Astrocyte of the cerebellum (primary cell): ENCODE measurements around the gene CMTM7.
A peak's percentile ranks its signal among the peaks of the same experiment; 100 is the strongest.
"Not testable (repeated sequence)": the region's sequence is repeated elsewhere in the genome, so short reads cannot be mapped to it uniquely, and the experiment has no call there.

Source experiments
- DNase-seq: peaks from one replicate; pipeline ENCODE4 v3.0.0-alpha.2; 2011; ENCODE audit warnings: low read depth
- H3K4me3 ChIP-seq: 2 replicates; pipeline ENCODE4 v1.5.1; 2011; ENCODE audit warnings: mild to moderate bottlenecking, low read depth, low read length, moderate library complexity
- in situ Hi-C: cut with HindIII; loops from 2 replicates; pipeline ENCODE4 v1.10.0; 2017; ENCODE audit warnings: low sequenced_read_pairs
- TF ChIP-seq, protein P1 (sequence below): IDR thresholded peaks from 2 replicates; pipeline ENCODE4 v1.5.1; 2012; ENCODE audit warnings: low read length, low read depth, moderate library complexity, mild to moderate bottlenecking; ENCODE audit errors: missing control alignments

The CMTM7 gene

GRCh38 chr3:32467333-32468070 lies 75.8 kb downstream of the CMTM7 start:
- in situ Hi-C loops = no loop called here
- DNase-seq = peak; percentile 43
- H3K4me3 ChIP-seq = peak overlapping the region; percentile 28
- TF ChIP-seq, protein P1, sequence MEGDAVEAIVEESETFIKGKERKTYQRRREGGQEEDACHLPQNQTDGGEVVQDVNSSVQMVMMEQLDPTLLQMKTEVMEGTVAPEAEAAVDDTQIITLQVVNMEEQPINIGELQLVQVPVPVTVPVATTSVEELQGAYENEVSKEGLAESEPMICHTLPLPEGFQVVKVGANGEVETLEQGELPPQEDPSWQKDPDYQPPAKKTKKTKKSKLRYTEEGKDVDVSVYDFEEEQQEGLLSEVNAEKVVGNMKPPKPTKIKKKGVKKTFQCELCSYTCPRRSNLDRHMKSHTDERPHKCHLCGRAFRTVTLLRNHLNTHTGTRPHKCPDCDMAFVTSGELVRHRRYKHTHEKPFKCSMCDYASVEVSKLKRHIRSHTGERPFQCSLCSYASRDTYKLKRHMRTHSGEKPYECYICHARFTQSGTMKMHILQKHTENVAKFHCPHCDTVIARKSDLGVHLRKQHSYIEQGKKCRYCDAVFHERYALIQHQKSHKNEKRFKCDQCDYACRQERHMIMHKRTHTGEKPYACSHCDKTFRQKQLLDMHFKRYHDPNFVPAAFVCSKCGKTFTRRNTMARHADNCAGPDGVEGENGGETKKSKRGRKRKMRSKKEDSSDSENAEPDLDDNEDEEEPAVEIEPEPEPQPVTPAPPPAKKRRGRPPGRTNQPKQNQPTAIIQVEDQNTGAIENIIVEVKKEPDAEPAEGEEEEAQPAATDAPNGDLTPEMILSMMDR = peak; percentile 98

- H3K4me3 ChIP-seq = no peak overlapping the region
- in situ Hi-C loops = no loop called here
- DNase-seq = no peak
- TF ChIP-seq, protein P1 = no peak
These were observed 77.7 kb downstream of the CMTM7 start for GRCh38 chr3:32469151-32469874.

DNA sequence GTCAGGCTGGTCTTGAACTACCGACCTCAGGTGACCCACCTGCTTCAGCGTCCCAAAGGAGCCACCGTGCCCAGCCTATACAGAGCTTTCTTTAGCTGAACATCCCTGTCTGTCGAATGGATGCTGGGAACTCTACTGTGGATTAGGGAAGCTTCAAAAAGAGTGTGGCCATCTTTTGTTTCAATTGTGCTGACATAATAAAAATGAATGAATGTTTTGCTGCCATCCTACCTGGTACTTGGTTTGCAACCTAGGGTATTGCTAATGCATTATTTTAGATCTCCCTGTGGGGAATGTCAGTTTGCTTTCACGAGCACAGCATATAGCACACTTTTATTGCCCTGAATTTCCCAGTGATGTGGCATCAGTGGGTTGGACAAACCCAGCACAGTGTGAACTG lies 78.7 kb downstream of the CMTM7 start:
- TF ChIP-seq, protein P1 = no peak
- no peak for DNase-seq
- in situ Hi-C loops = no loop called here
- no peak overlapping the region for H3K4me3 ChIP-seq

- no peak for DNase-seq
- no peak overlapping the region for H3K4me3 ChIP-seq
- in situ Hi-C loops = no loop called here
- TF ChIP-seq, protein P1 = no peak
These were observed 79.6 kb downstream of the CMTM7 start for GRCh38 chr3:32471246-32471645.

GRCh38 chr3:32472151-32472550 lies 80.5 kb downstream of the CMTM7 start:
- in situ Hi-C loops, H3K4me3 ChIP-seq, DNase-seq: not testable (repeated sequence)

GRCh38 chr3:32474201-32474600 lies 82.5 kb downstream of the CMTM7 start:
- DNase-seq = no peak
- no peak overlapping the region for H3K4me3 ChIP-seq
- TF ChIP-seq, protein P1 = no peak
- in situ Hi-C loops = no loop called here

GRCh38 chr3:32480604-32481003 lies 89.0 kb downstream of the CMTM7 start:
- in situ Hi-C loops = no loop called here
- TF ChIP-seq, protein P1 = no peak
- H3K4me3 ChIP-seq = no peak overlapping the region
- DNase-seq = no peak
